GM18499 (cell line): ENCODE data around the gene DEFB124.
"Not testable (repeated sequence)": the region's sequence is repeated elsewhere in the genome, so short reads cannot be mapped to it uniquely, and the experiment has no call there.

ENCODE experiments used
- ATAC-seq: cut with Tn5 transposase; IDR thresholded peaks from one replicate; pipeline ENCODE4 v1.9.1; 2021; ENCODE audit warnings: moderate number of reproducible peaks; ENCODE audit not compliant: insufficient read depth, unreplicated experiment

Gene DEFB124

GRCh38 chr20:31490752-31491151 is 15.8 kb upstream of the DEFB124 start:
- no peak for ATAC-seq

GRCh38 chr20:31489152-31489551 is 14.2 kb upstream of the DEFB124 start:
- no peak for ATAC-seq

DNA sequence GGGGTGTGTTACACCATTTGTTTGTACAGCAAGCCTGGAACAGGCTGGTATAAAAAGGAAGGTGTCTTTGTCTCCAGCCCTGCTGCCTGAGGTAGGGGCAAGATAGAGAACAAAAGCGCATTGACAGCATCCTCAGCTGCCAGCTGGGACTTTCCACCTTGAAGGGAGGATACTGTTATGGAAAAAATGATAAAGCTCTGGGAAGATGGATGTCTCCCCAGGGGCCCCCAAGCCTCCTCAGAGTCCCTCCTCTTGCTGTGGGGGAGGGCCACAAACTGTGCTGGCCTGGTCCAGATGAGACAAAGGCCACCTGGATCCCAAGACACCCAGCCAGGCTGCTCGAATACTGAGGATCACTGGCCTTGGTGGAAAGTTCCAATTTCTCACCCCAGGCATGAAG is 13.2 kb upstream of the DEFB124 start:
- no peak for ATAC-seq

DNA sequence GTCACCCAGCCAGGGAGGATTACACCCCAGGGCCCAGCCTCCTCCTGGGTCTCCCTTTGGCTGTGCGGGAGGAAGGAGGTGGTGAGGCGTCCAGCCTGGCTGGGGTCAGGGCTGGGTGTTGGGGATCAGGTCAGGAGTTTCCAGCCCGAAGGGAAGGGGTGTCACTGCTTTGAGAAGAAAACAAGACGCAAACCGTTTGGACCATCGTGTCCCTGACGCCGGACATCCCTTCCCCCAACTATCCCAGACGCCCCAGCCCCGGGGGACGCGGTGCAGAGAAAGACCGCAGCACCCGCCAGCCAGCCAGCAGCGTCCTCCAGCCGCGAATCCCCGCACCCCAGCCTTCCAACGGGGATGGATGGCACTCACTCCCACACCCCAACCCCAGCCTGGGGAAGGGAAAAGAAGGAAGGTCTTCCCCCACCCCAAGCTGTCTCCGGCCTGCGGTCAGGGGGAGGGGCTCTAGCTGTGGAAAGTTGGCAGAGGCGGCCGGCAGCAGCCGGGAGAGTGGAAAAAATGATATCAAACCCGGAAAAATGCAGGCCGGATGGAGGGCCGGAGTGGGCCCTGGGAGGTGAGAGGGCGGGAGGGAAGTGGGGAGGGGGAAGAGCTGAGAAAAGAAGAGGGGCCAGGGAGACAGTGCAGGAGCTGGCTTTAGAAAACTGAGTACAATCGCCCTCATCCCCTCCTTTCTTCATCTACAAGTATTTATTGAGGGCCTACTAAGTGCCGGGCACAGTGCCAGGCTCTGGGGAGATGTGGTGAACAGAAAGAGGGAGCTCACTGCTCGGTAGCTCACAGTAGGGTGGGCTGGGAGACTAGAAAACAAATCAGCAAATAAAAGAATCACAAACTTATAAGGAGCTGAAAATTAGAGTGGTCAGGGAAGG is 10.8 kb upstream of the DEFB124 start:
- no peak for ATAC-seq

DNA sequence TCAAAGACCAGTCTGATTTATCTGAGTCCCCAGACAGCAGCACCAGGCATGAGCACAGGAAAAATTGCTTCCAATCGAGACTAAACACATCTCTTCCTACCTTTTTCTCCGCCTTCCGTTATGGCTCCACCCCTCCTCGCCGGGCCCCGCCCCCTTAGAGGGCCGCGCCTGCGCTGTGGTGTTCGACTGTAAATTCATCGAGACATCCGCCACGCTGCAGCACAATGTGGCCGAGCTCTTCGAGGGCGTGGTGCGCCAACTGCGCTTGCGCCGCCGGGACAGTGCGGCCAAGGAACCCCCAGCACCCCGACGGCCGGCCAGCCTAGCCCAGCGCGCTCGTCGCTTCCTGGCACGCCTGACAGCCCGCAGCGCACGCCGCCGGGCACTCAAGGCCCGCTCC is 9.1 kb upstream of the DEFB124 start:
- ATAC-seq = no peak

DNA sequence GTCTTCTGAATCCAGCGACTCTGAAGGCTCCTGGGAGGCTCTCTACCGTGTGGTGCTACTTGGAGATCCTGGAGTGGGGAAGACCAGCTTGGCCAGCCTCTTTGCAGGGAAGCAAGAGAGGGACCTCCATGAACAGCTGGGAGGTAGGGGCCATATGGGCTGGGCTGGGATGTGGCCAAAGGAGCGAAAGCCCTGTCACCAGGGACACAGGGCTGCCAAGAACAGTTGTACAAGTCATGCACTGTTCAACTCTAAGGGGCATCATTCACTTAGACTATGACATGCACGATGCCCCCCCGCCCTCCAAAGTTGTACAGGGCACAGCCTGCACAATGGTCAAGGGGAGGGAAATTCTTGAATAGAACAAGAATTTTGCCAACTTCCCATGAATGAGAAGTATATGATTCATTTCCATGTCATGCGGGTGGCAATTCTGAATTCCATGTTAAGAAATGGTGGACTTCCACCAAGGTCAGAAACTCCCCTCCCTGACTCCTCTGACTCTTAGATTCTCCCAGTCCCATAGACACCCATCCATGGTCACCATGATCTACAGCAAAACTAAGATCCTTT is 1.8 kb upstream of the DEFB124 start:
- no peak for ATAC-seq

GRCh38 chr20:31476294-31476585 is 1.3 kb upstream of the DEFB124 start:
- ATAC-seq = no peak

GRCh38 chr20:31475472-31476293 is 756 bp upstream of the DEFB124 start:
- no peak for ATAC-seq

DNA sequence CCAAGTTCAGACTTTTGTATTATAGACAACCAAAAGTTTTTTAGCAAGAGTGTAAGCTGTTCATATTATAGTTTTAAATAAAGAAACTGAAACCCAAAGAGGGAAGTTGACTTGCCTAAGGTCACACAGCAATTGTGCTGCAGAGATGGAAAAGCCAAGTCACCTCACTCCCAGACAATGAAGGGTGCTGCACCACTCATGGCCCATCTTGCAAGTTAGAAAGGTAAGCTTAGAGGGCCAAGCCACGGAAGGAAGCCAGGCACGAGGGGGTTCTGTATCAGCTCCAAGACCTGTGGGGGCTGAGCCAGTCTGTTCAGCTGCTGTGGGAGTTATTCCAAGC is 860 bp downstream of the DEFB124 start:
- ATAC-seq = peak; percentile 85

DNA sequence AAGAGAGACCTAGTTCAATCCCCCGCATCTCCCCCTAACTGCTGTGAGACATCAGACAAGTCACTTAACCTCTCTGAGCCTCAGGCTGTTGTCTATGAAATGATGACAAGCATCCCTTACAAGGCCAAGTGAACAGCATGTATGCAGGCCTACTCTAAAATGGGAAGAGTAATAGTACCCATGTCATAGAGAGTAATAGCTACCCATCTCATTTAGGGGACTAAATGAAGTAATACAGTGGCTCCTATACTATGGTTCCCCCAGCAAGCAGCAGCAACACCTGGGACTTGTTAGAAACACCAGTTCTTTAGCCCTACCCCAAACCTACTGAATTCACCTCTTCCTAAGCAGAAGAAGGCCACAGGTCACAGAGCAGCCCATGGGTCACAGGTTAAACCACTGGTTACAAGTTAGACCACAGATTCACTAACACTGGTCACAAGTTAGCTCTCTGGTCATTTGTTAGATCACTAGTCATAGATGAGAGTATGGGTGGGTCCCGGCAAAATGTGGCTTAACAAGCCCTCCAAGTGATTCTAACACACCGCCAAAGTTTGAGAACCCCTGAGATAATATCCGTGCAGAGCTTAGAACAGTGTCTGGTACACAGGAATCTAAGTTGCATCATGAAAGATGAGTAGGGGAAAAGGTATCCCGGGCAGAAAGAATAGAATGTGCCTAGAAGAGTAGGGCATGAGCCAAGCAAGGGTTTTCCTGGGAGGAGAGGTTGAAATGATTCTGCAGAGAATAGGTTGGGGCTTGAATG is 1.4 kb downstream of the DEFB124 start:
- no peak for ATAC-seq

DNA sequence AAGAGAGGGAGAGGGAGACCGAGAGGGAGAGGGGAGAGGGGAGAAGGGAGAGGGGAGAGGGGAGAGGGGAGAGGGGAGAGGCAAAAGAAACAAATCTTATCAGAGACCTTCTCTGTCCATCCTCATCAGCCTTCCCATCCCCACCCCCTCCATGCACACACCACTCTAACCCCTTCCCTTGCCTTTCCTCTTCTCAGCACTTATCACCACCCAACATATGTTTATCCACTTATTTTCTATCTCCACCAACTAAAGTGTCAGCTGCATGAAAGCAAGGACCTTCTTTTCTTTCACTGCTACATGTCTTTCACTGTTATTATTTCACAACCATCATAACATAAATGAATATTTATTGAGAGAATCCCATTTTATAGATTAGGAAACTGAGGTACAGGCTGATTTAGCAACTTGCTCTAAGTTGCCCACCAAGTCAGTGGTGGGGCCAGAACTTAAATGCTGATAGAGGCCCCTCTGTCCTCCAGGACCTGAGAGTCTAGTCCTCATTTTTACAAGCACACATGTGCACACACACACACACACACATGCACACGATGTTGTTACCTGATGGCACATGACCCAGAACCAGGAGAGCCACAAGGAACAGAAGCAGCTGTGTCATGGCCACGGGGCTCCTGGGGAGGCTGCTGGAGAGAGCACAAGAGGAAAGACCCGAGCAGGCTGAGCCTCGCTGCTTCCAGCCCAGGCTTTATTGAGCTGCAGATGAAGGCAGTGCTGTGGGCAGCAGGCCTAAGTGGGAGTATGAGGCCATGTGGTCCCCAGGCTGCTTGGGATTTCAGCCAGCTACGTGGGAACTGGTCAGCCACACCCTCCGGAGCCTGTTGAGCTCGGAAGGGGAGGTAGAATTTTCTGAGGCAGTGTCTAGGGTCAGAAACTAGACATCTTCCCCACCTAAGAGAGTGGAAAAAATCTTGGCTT is 2.3 kb downstream of the DEFB124 start:
- ATAC-seq = no peak

GRCh38 chr20:31470946-31471345 is 4.0 kb downstream of the DEFB124 start:
- ATAC-seq = not testable (repeated sequence)

- no peak for ATAC-seq
These were observed 20.6 kb downstream of the DEFB124 start for GRCh38 chr20:31454361-31454760.

DNA sequence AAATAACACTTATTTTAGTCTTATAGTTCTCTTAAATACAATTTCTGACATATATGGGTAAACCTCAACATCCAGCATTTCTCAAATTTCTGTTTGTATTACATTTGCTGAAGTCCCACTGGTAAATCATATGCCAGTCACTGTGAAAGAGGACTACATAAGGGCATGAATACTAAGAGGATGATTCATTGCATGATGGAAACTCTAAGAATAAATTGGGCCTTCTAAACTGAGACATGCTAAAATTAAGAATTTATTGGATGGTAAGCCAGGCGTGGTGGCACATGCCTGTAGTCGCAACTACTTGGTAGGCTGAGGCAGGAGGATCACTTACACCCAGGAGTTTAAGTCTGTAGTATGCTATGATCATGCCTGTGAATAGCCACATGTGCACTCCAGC is 22.4 kb downstream of the DEFB124 start:
- ATAC-seq = no peak

DNA sequence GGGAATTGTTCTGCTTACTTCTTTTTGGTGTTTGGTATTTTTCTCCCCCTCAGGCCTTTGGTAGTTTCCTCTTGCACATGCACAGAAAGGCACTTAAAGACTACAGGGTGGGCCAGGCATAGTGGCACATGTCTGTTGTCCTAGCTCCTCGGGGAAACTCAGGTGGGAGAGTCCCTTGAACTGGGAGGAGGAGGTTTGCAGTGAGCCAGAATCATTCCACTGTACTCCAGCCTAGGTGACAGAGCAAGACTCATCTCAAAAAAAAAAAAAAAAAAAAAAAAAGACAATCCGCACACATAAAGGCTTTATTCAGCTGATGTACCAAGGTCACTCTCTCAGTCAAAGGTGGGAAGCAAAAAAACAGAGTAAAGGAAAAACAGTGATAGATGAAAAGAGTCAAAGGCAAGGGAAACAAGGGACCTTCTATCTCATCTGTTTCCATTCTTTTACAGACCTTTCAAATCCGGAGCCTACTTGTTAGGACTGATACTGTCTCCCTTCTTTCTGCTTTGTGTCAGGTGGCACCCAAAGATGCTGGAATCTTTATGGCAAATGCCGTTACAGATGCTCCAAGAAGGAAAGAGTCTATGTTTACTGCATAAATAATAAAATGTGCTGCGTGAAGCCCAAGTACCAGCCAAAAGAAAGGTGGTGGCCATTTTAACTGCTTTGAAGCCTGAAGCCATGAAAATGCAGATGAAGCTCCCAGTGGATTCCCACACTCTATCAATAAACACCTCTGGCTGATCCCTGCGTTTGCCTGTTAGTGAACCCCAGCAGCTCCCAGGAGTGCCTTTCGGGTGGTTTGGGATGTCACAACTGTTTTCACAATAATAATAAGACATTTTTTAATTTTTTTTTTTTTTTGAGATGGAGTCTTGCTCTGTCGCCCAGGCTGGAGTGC is 25.2 kb downstream of the DEFB124 start:
- ATAC-seq = no peak

DNA sequence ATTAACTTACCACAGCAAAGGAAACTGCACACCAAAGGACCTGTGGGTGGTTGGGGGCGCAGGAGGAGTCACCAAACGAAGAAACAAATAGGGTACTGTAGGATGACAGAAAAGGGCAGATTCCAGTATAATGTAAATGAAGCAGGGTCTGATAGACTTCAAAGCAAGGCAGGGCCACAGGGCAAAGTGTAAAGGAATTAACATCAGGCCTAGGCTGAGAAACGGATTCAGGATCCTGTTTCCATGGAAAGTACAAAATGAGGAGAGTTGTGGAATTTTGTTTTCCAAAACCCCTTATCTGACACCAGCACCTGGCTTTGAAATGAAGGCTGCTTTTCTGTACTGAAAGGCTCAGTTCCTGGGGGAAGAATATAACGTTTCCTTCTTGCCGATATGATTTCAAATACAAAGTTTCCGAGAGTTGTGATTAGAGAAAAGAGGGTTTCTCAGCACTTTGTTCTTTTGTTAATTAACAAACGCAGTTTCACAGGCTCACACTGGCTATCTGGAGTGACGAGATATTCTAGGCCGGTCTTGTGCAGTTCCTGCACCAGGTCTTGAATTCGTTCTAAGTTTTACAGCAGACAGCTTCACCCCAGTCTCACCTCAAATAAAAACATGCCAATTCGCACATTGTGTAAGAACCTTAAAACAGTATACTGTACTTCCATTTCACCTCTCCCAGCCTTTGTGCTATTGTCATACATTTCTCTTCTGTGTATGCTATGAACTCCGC is 28.7 kb downstream of the DEFB124 start:
- no peak for ATAC-seq

DNA sequence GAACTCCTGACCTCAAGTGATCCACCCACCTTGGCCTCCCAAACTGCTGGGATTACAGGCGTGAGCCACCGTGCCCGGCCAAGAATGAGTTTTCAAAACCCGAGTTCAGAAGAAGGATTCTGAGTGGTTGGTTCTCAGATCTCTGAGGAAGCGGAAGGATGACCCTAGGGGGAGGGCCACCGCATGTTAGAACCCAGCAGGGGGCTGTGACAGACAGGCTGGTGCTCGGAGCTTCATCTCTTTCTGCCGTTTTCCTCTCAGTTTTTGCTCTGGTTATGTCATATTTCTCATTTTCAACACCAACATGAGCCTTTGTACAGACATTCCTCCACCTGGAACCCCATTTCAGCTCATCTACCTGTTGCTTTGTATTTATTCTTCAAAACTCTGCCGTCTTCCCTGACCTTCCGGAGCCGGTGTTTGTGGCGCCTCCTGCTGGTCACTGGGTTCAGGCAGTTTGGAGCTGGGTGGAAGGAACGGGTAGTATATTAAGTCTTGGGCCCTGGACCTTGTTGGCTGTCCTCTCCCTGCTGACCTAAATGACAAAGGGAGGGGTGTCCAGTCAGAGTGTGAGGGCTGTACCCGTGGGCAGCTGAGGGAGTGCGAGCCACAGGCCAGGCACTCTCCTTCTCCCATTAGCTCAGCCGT is 34.8 kb downstream of the DEFB124 start, which contains the start of gene DEFB123:
Gene DEFB123, plus strand, starts transcription at position 621 of the 648 bp plus-strand sequence. CDS start 67 bp downstream, outside the sequence.
- no peak for ATAC-seq
